ENCODE data around the gene NDUFAF8.

GRCh38 chr17:81249223-81250040, 10.3 kb downstream of the NDUFAF8 start:
- TF ChIP-seq CTCF (IDR thresholded peaks at IDR 0.05; ENCODE audit: insufficient read depth, low read length, poor library complexity, severe bottlenecking) (no peak), EZH2phosphoT487 (conservative IDR thresholded peaks at IDR 0.05; ENCODE audit: low read length) (no peak)
